ENCODE measurements around the gene STAB1.

DNA sequence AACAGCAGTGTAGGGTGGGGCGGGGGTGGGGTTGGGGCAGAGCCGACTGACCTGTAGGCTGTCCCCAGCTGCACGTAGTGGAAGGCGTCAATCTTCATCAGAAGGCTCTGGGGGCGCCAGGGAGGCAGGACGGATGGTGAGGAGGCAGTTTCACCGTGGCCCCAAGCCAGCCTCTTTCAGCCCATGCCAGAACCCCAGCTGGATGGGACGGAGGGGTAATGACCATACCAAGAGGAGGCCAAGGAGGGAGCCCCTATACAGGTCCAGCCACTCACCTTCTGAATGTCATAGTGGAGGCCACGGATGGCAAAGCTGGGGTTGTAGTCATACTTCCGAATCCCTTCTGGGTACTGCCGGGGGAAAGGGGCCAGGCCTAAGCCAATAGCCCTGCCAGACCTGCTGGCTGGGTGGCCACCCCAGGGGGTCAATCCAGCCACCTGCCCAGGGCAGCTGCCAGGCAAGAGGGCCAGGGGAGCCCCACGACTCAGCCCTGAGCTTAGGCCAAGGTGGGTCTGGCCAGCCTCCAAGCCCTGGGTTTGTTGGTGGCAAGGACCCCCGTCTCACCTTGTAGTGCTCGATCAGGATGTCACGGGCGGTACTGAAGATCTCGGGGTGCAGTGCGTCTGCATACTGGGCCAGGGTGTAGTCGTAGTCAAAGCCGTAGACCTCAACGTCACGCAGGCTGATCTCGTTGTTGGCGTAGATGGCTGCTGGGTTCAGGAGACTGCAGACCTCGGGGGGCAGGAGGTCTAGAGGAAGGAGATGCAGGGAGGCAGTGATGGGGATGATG is 33.6 kb downstream of the STAB1 start:
- TF ChIP-seq ZNF274 (IDR thresholded peaks at IDR 0.05; ENCODE audit: insufficient read depth, insufficient read length) (no peak), SMC3 (IDR thresholded peaks at IDR 0.05; ENCODE audit: borderline replicate concordance, low read length) (no peak), EZH2 (IDR thresholded peaks at IDR 0.05; ENCODE audit: borderline replicate concordance, control insufficient read depth, low read depth, low read length) (no peak), POLR2A (IDR thresholded peaks at IDR 0.05; ENCODE audit: low read depth, low read length) (peak; percentile 14; the same call in 1 of the 2 replicates), MEF2A (IDR thresholded peaks at IDR 0.05; ENCODE audit: insufficient read depth, low read depth, low read length) (no peak), TCF12 (IDR thresholded peaks at IDR 0.05; ENCODE audit: low read depth, low read length) (no peak), SUZ12 (IDR thresholded peaks at IDR 0.05; ENCODE audit: unreplicated experiment) (no peak), EP300 (IDR thresholded peaks at IDR 0.05; ENCODE audit: borderline replicate concordance in 1 of 2, control insufficient read depth in 1 of 2, low read depth in 2 of 2, low read length in 2 of 2) (no peak), KLF5 (IDR thresholded peaks at IDR 0.05; ENCODE audit: partially characterized antibody) (no peak), NFYB (IDR thresholded peaks at IDR 0.05; ENCODE audit: insufficient read depth, low read depth, low read length) (no peak), RAD21 (IDR thresholded peaks at IDR 0.05; ENCODE audit: insufficient read depth, low read depth, low read length) (no peak)
- TF ChIP-seq, protein P1, sequence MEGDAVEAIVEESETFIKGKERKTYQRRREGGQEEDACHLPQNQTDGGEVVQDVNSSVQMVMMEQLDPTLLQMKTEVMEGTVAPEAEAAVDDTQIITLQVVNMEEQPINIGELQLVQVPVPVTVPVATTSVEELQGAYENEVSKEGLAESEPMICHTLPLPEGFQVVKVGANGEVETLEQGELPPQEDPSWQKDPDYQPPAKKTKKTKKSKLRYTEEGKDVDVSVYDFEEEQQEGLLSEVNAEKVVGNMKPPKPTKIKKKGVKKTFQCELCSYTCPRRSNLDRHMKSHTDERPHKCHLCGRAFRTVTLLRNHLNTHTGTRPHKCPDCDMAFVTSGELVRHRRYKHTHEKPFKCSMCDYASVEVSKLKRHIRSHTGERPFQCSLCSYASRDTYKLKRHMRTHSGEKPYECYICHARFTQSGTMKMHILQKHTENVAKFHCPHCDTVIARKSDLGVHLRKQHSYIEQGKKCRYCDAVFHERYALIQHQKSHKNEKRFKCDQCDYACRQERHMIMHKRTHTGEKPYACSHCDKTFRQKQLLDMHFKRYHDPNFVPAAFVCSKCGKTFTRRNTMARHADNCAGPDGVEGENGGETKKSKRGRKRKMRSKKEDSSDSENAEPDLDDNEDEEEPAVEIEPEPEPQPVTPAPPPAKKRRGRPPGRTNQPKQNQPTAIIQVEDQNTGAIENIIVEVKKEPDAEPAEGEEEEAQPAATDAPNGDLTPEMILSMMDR (IDR thresholded peaks at IDR 0.05 in 2 of 3, conservative IDR thresholded peaks at IDR 0.05 in 1 of 3; ENCODE audit: control insufficient read depth in 2 of 3, extremely low read depth in 1 of 3, insufficient read depth in 1 of 3, low read depth in 3 of 3, low read length in 3 of 3), result no peak
- TF ChIP-seq, protein P2, sequence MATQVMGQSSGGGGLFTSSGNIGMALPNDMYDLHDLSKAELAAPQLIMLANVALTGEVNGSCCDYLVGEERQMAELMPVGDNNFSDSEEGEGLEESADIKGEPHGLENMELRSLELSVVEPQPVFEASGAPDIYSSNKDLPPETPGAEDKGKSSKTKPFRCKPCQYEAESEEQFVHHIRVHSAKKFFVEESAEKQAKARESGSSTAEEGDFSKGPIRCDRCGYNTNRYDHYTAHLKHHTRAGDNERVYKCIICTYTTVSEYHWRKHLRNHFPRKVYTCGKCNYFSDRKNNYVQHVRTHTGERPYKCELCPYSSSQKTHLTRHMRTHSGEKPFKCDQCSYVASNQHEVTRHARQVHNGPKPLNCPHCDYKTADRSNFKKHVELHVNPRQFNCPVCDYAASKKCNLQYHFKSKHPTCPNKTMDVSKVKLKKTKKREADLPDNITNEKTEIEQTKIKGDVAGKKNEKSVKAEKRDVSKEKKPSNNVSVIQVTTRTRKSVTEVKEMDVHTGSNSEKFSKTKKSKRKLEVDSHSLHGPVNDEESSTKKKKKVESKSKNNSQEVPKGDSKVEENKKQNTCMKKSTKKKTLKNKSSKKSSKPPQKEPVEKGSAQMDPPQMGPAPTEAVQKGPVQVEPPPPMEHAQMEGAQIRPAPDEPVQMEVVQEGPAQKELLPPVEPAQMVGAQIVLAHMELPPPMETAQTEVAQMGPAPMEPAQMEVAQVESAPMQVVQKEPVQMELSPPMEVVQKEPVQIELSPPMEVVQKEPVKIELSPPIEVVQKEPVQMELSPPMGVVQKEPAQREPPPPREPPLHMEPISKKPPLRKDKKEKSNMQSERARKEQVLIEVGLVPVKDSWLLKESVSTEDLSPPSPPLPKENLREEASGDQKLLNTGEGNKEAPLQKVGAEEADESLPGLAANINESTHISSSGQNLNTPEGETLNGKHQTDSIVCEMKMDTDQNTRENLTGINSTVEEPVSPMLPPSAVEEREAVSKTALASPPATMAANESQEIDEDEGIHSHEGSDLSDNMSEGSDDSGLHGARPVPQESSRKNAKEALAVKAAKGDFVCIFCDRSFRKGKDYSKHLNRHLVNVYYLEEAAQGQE (IDR thresholded peaks at IDR 0.05; ENCODE audit: low read depth, low read length), result no peak

Measured in GM12878 (cell line).